ENCODE measurements around the gene RAB20.
"Not testable (repeated sequence)": the region's sequence is repeated elsewhere in the genome, so short reads cannot be mapped to it uniquely, and the experiment has no call there.

The RAB20 gene

DNA sequence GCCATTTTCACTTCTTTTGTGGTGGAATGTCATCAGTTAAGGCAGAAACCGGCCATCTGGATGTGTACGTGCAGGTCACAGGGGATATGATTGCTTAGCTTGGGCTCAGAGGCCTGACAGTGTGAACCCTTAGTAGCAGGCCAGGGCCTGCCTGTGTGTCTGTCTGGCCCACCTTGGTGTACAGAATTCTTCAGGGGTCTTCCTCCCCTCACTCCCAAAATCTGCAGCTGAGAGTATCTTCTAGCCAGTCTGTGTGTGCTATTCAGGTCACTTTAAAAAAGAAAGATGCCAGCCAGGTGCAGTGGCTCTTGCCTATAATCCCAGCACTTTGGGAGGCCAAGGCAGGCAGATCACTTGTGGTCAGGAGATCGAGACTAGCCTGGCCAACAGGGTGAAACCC lies 74.6 kb downstream of the RAB20 start:
- not testable (repeated sequence) for DNase-seq

DNA sequence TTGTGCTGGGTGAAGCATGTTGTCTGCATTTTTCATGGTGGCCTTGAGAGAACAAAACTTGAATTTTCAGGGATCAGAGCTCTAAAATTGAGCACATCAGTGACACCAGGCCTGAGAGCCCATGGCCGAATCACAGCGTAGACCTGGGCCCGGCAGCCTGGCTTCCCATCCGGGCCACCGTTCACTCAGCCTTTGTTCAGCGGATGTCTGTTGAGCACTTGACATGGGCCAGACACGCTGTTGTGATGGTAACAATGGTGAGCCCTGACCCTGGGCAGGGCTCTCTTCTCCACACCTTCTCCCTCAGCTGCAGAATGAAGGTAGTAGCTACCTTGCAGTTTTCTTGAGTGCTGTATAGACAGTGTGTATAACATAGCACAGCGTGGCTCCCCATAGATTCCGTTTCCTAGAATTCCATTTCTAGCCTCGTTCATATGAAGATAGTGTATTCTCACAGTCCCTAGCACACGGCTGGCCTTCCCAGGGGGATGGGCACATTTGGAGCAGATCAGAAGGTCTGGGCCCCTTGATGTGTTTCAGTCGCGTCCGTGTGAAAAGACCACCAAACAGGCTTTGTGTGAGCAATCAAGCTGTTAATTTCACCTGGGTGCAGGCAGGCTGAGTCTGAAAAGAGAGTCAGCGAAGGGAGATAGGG lies 75.3 kb downstream of the RAB20 start:
- no peak for DNase-seq

DNA sequence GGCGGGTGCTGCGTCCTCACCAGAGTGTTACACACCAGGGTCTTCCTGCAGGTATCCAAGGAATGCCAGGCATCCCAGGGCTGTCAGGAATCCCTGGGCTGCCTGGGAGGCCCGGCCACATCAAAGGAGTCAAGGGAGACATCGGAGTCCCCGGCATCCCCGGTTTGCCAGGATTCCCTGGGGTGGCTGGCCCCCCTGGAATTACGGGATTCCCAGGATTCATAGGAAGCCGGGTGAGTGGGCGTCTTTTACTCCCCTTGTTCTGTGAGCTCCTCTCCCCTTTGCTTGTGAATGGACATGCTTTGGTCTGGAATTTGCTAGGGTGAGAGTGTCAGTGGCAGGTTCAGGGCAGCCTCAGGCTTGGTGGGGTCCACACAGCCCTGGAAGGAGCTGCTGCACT lies 75.9 kb downstream of the RAB20 start:
- no peak for DNase-seq

DNA sequence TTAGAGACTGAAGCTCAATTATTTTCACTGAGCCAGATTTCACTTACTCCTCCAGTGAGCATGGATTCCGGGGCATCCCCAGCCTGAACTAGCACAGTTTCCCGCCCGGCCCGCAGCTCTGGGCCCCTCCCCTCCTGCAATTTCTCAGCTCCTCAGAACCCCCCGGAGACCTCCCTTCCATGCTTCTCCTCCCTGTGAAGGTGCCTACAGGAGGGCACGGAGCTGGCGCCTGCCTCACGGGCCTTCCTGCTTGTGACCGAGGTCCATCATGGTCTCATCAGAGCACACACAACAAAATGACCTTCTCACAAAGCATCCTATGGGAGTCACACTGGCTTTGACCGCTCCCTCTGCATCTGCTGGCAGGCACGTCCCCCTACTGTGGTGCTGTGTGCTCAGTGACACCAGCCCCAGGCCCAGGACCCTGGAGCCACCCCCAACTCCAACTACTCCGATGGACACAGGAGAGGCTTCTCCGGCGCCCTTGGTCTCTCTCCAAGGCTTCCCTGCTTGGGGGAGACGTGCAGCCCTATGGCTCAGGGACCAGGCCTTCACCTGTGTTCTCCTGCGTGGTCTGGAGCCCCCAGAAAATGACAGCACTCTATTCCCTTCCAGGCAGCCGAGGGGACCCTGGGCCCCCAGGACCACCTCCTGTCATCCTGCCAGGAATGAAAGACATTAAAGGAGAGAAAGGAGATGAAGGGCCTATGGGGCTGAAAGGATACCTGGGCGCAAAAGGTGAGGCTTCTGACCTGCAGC lies 77.1 kb downstream of the RAB20 start:
- DNase-seq: no peak

DNA sequence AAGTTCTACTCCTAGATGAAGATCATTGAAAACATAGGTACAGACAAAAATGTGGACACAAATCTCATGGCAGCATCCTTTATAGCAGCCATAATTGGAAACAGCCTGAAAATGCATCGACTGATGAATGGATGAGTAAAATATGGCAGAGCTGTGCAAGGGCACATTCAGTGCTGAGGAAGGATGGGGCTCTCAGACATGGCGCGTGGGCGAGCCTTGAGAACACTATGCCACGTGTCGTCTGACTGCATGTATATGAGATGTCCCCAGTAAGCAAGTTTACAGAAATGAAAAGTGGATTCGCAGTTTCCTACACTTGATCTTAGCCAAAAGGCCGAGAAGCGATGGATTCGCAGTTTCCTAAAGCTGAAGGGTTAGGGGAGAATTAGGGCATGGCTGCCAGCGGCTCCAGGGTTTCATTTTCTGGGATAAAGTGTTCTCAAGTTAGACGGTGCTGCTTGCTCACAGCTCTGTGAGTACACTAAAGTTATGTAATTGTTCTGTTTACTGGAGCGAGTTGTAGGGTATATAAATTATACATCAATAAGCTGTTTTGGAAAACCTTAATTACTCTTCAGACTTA lies 78.0 kb downstream of the RAB20 start:
- no peak for DNase-seq

DNA sequence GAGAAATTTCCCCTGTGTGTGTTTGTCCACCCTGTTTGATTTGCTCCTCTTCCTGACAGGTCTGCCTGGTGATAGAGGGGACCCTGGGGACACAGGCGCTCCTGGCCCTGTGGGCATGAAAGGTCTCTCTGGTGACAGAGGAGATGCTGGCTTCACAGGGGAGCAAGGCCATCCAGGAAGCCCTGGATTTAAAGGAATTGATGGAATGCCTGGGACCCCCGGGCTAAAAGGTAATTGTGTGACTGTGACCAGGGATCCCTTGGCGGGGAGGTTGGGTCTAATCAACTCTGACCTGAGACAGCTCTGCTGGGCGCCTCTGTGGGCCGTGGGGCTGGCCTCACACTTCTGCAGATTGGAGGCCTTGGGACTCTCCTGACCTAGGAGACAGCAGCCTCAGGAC lies 81.4 kb downstream of the RAB20 start:
- no peak for DNase-seq

DNA sequence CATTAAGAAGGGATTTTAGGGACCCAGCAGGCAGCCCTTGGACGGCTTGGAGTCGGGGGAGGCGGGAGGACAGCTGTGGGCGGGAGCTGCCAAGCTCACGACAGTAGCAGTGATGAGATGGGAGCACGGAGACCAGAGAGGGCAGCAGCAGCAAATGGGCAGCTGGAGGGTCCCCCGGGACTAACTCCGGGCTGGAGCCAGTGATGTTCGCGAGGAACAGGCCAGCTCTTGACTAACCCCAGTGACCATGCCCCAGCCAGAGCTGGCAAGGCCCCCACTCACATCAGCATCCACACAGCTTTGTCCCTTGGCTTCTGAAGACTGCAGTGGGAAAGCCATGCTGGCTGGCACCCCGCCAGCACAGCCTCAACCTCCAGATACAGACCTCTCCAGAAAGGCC lies 81.9 kb downstream of the RAB20 start:
- no peak for DNase-seq

DNA sequence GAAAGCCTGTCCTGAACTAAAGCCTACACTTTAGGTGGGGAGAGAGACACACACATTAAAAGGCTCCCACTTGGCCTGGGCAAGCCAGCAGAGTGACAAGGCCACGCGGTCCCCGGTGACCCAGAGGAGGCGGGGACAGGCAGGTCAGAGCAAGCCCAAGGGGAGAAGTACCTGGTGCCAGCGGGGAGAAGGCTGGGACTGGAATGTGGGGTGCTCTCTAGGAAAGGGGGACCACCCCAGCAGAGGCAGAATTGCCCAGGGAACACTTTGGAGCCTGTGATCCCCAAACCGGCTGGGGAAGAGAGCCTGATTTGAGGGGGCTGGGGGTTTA lies 82.3 kb downstream of the RAB20 start:
- no peak for DNase-seq

DNA sequence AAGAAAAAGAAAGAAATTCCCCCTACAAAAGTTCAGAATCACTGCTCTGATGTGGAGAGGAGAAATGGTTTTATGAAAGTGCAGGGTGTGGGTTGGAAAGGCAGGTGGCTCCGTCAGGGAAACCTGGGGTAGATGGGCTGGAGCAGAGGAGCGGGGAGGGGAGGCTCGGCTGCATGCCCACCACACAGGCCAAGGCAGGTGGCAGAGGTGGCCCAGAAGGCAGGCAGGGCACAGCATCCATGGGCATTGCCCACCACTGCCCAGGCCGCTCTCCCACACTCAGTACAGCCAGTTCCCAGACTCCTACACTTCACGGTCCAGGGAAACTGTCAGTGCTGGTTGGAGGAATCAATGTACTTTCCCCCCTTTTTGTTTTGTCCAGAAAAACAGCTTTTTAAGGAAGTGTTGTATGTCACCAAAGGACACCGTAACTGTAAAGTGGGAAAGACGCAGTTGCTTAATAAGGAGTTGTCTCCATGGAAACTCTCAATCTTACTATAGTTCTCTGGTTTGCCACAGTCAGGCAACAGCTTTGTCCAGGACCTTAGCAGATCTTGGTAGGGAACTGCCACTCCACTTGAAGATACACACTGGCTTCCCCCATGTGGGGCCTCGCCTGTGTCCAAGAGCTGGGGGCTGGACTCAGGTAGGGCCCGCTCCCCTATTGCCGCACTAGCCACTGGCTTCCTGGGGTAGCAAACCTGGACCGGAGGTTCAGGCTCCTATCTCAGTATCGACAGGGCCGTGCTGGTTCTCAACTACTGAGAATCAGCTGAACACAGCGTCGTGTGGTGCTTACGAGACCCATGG lies 82.9 kb downstream of the RAB20 start:
- DNase-seq: no peak

DNA sequence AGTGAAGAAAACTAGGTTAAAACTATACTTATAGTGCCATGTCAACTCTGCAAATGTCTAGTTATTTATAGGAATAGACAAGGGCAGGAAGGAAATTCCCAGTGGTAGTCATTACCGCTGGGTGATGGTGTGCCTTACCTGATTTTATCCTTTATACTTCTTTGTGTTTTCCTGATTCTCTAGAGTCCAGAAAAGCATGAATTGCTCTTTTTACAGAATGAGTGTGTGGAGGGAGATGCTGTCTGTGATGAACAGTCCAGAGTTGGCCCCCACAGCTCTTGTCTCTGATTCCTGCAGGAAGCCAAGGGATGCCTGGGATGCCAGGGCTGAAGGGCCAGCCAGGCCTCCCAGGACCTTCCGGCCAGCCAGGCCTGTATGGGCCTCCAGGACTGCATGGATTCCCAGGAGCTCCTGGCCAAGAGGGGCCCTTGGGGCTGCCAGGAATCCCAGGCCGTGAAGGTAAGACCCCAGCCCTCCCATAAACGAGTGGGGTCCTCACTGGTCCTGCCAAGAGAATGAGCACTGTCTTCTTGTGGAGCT lies 83.7 kb downstream of the RAB20 start:
- no peak for DNase-seq

DNA sequence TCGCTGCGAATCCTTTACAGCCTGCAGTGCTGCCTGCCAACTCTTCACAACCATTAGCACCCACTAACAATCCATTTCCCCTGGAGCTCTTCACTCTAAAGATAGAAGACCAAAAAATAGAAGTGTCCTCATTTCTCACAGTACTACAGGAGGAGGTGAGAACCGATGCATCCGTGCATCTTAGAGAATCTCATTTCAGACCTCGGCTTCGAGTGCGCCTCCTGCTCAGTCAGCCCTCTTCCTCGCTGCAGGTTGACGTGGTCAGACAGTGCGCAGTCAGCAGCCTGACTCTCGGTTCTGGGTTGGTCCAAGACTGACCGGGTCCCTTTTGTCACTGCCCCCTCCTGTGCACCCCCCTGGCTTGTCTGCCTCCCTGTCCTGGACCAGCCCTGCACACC lies 85.3 kb downstream of the RAB20 start:
- DNase-seq: no peak

DNA sequence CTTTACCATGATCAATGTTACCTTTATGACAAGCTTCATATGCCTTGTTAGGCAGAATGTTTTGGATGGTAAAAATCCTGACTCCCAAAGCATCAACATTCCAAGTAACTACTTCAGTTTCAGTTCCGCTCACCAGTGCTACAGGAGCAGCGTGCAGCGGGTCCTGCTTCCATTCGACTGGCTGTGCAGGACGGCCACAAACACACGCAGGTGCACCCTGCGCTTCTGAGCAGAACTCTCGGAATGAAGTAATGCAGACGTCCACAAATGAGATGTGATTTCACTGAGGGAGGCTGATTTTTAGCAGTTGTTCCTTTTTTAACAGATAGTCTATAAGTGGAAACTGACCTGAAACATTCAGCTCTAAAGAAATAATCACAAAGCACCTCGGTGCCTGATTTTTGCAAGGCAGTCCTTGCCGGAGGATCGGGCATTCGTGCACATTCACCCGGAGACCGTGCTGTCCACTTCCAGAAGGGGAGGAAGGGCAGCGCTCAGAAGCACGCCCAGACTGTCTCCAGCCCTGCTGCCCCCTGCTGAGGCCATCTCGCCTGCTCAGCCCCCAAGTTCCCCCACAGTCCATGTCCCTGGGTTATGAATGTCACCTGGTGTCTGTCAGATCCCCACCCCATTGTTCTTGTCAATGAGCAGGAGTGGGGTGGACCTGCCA lies 85.8 kb downstream of the RAB20 start:
- DNase-seq: no peak

DNA sequence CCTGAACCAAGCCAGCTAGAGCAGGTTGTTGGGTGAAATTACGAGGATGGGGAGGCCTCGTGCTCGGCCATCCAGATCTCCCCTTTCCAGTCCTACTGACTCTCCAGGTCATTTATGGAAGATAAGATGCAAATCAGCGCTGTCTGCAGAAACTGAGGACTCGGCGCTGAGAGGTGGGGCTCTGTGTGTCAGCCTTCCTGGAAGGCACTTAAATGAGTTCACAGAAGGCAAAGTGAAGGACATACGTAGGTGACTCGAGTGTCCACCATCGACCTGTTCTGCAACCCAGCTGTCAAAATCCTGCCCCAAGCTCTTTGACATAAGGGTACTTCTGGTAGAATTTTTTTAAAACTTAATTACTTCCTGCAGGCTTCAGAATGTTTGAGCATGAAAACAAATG lies 86.4 kb downstream of the RAB20 start:
- DNase-seq: no peak

DNA sequence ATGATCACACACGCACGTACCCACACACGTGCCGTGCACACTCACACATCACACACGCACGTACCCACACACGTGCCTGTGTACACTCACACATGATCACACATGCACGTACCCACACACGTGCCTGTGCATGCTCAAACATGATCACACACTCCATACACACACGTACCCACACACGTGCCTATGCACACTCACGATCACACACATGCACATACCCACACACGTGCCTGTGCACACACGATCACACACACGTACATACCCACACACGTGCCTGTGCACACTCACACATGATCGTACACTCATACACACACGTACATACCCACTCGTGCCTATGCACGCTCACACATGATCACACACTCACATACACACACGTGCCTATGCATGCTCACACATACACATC lies 86.8 kb downstream of the RAB20 start:
- DNase-seq: no peak
